ENCODE measurements around the gene GMNN.

DNA sequence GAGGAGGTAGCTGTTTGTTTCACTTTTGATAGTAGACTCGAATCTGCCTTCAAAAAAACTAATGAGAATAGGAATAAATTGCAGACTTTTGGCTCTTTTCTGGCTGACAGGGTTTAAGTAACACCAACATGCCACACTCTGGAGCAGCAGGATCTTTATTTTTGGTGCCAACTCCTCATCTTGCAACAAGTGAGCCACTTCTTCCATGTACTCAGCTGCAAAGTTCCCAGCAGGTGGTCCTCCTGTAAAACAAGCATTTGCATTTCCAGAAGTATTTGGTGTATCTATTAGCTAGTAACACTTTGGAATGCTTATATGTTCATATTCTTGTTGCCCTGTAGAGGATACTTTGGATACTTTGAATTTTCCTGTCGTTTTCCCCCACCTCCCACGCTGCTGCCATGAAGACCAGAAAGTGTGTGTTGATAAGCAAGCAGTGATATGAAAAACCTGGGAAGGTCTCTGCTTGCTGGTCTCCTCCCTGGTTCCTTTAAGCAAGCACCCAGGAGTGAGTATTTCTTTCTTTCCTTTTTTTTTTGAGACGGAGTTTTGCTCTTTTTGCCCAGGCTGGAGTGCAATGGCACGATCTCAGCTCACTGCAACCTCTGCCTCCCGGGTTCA is 23.0 kb downstream of the GMNN start:
- TF ChIP-seq GATA2 (IDR thresholded peaks at IDR 0.05; ENCODE audit: low read depth, low read length) (no peak), GATA3 (IDR thresholded peaks at IDR 0.05; ENCODE audit: low read depth, low read length) (no peak)

Data from SH-SY5Y (cell line).